GM12878 (cell line): Measurements from ENCODE around the gene HIRA. TPM values are rescaled to one million over a fixed set of nuclear protein-coding genes. Genes with fewer than 3 reads are reported as not detected.
A peak's percentile ranks its signal among the peaks of the same experiment; 100 is the strongest.

ENCODE experiments used
- ATF7 ChIP-seq: fragments of 450-650 bp; IDR thresholded peaks from 2 replicates; pipeline ENCODE4 v1.6.1; 2016; ENCODE audit warnings: low read depth, mild to moderate bottlenecking
- BACH1 ChIP-seq: fragments of 450-650 bp; IDR thresholded peaks from 2 replicates; pipeline ENCODE4 v1.6.1; 2017; ENCODE audit warnings: mild to moderate bottlenecking, borderline replicate concordance
- BMI1 ChIP-seq: fragments of 450-650 bp; IDR thresholded peaks from 2 replicates; pipeline ENCODE4 v1.6.1; 2016; ENCODE audit warnings: mild to moderate bottlenecking, moderate library complexity, borderline replicate concordance
- CBX3 ChIP-seq: fragments of 200-600 bp; sonication (generic); IDR thresholded peaks from 2 replicates; pipeline ENCODE4 v1.6.1; 2016; ENCODE audit warnings: low read depth, borderline replicate concordance
- CEBPB ChIP-seq, 2 experiments: fragments of 150-350 bp in 1 of 2; IDR thresholded peaks; 2 replicates each; pipeline ENCODE4 v1.6.1; 2012 to 2014; ENCODE audit warnings: low read depth in 2 of 2, low read length in 2 of 2, borderline replicate concordance in 1 of 2, inconsistent platforms in 1 of 2
- EGR1 ChIP-seq, 2 experiments: IDR thresholded peaks; 1 replicate in 1 of 2; 2 replicates in 1 of 2; pipeline ENCODE4 v1.6.1; 2011 to 2012; ENCODE audit warnings: low read depth in 2 of 2, low read length in 2 of 2, borderline replicate concordance in 1 of 2, mild to moderate bottlenecking in 1 of 2, moderate library complexity in 1 of 2
- EP300 ChIP-seq, 2 experiments: fragments of 150-350 bp in 1 of 2; IDR thresholded peaks; 2 replicates each; pipeline ENCODE4 v1.6.1; 2011 to 2012; ENCODE audit warnings: low read depth in 2 of 2, low read length in 2 of 2, borderline replicate concordance in 1 of 2, improper control_type of control experiment in 1 of 2, inconsistent platforms in 1 of 2; ENCODE audit not compliant: control insufficient read depth in 1 of 2
- GABPA ChIP-seq: IDR thresholded peaks from 2 replicates; pipeline ENCODE4 v1.6.1; 2014; ENCODE audit warnings: antibody characterized with exemption, low read depth, mild to moderate bottlenecking, inconsistent platforms
- JUNB ChIP-seq: IDR thresholded peaks from 2 replicates; pipeline ENCODE4 v1.6.1; 2016; ENCODE audit warnings: antibody characterized with exemption, mild to moderate bottlenecking
- MEF2A ChIP-seq: IDR thresholded peaks from 2 replicates; pipeline ENCODE4 v1.6.1; 2011; ENCODE audit warnings: low read depth, mild to moderate bottlenecking, low read length, moderate library complexity; ENCODE audit not compliant: insufficient read depth
- MEF2B ChIP-seq: fragments of 450-650 bp; IDR thresholded peaks from 2 replicates; pipeline ENCODE4 v1.6.1; 2018; ENCODE audit warnings: mild to moderate bottlenecking, moderate library complexity; ENCODE audit not compliant: partially characterized antibody, poor library complexity, severe bottlenecking
- MYC ChIP-seq: IDR thresholded peaks from 2 replicates; pipeline ENCODE4 v1.6.1; 2011; ENCODE audit warnings: mild to moderate bottlenecking, low read length, moderate library complexity, inconsistent platforms; ENCODE audit not compliant: insufficient read depth, insufficient replicate concordance, insufficient read length, severe bottlenecking
- PKNOX1 ChIP-seq: fragments of 450-650 bp; IDR thresholded peaks from 2 replicates; pipeline ENCODE4 v1.6.1; 2016; ENCODE audit warnings: mild to moderate bottlenecking
- POLR2A ChIP-seq: IDR thresholded peaks from 2 replicates; pipeline ENCODE4 v1.6.1; 2011; ENCODE audit warnings: low read depth, mild to moderate bottlenecking, low read length
- POLR2AphosphoS2 ChIP-seq: IDR thresholded peaks from 2 replicates; pipeline ENCODE4 v1.6.1; 2011; ENCODE audit warnings: low read depth, mild to moderate bottlenecking, low read length, improper control_type of control experiment, moderate library complexity
- POU2F2 ChIP-seq: IDR thresholded peaks from 3 replicates; pipeline ENCODE4 v1.6.1; 2011; ENCODE audit warnings: low read depth, mild to moderate bottlenecking, low read length, borderline replicate concordance
- RUNX3 ChIP-seq: IDR thresholded peaks from 2 replicates; pipeline ENCODE4 v1.6.1; 2012; ENCODE audit warnings: low read length, inconsistent platforms
- SMARCA5 ChIP-seq: fragments of 450-650 bp; IDR thresholded peaks from 2 replicates; pipeline ENCODE4 v1.6.1; 2017; ENCODE audit warnings: mild to moderate bottlenecking
- ZBTB4 ChIP-seq: fragments of 450-650 bp; formaldehyde crosslinking; IDR thresholded peaks from 2 replicates; pipeline ENCODE4 v1.4.0; 2022; ENCODE audit warnings: mild to moderate bottlenecking, moderate library complexity
- ZNF217 ChIP-seq: fragments of 450-650 bp; IDR thresholded peaks from 2 replicates; pipeline ENCODE4 v1.6.1; 2017; ENCODE audit warnings: antibody characterized with exemption, mild to moderate bottlenecking
- ZNF274 ChIP-seq: IDR thresholded peaks from one replicate; pipeline ENCODE4 v1.8.0; 2011; ENCODE audit not compliant: insufficient read length, insufficient read depth
- polyA plus RNA-seq, 11 experiments: library from polyadenylated mRNA; depleted of rRNA in 4 of 11; unstranded in 6 of 11; stranded (reverse) in 5 of 11; fragments of >200 nt; fragmentation: Nextera tagmentation in 4 of 11; fragmentation: Illumina TruSeq in 1 of 11; extraction: Ambion mirVana in 4 of 11; extraction: Trizol in 1 of 11; gene quantifications; 1 replicate in 1 of 11; 2 replicates in 10 of 11; pipeline versions ENCODE4 v1.2.1 to v1.2.3, GENCODE V29; 2011 to 2016; ENCODE audit warnings: inconsistent platforms in 2 of 11, missing spikeins in 2 of 11, low read depth in 1 of 11
- total RNA-seq, 4 experiments: library from RNA; depleted of rRNA in 3 of 4; stranded (reverse); fragments of >200 nt in 3 of 4; fragmentation: Illumina TruSeq in 1 of 4; extraction: Trizol in 1 of 4; gene quantifications; 2 replicates each; pipeline versions ENCODE4 v1.2.1 to v1.2.3, GENCODE V29; 2013 to 2021
- TF ChIP-seq, protein P1 (sequence below): fragments of 450-650 bp; IDR thresholded peaks from 2 replicates; pipeline ENCODE4 v1.6.1; 2017; ENCODE audit warnings: mild to moderate bottlenecking, moderate library complexity

Gene HIRA
- total and polyA plus RNA-seq, 10 of the 15 experiments (the other 5 are each of a cell fraction or from before 2014, with no cell fraction given) = 0.34 to 32.7 (median 14.5) TPM

- TF ChIP-seq ZBTB4 (CRISPR knock-in tag) = no peak
- TF ChIP-seq, protein P1, sequence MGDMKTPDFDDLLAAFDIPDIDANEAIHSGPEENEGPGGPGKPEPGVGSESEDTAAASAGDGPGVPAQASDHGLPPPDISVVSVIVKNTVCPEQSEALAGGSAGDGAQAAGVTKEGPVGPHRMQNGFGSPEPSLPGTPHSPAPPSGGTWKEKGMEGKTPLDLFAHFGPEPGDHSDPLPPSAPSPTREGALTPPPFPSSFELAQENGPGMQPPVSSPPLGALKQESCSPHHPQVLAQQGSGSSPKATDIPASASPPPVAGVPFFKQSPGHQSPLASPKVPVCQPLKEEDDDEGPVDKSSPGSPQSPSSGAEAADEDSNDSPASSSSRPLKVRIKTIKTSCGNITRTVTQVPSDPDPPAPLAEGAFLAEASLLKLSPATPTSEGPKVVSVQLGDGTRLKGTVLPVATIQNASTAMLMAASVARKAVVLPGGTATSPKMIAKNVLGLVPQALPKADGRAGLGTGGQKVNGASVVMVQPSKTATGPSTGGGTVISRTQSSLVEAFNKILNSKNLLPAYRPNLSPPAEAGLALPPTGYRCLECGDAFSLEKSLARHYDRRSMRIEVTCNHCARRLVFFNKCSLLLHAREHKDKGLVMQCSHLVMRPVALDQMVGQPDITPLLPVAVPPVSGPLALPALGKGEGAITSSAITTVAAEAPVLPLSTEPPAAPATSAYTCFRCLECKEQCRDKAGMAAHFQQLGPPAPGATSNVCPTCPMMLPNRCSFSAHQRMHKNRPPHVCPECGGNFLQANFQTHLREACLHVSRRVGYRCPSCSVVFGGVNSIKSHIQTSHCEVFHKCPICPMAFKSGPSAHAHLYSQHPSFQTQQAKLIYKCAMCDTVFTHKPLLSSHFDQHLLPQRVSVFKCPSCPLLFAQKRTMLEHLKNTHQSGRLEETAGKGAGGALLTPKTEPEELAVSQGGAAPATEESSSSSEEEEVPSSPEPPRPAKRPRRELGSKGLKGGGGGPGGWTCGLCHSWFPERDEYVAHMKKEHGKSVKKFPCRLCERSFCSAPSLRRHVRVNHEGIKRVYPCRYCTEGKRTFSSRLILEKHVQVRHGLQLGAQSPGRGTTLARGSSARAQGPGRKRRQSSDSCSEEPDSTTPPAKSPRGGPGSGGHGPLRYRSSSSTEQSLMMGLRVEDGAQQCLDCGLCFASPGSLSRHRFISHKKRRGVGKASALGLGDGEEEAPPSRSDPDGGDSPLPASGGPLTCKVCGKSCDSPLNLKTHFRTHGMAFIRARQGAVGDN = no peak
- 0 out of 2 replicates have a peak, but pooled peaks have one; percentile 70 for TF ChIP-seq GABPA
- peak; percentile 88 for TF ChIP-seq PKNOX1
- TF ChIP-seq EP300 (IDR thresholded peaks at IDR 0.05; ENCODE audit: borderline replicate concordance in 1 of 2, control insufficient read depth in 1 of 2, low read depth in 2 of 2, low read length in 2 of 2) = no peak
- no peak for TF ChIP-seq ZNF217
- no peak for TF ChIP-seq MEF2A
- TF ChIP-seq MYC = no peak
- no peak for TF ChIP-seq CBX3
- no peak for TF ChIP-seq ZNF274
- no peak for TF ChIP-seq MEF2B
- no peak for TF ChIP-seq CEBPB (IDR thresholded peaks at IDR 0.05; ENCODE audit: borderline replicate concordance in 1 of 2, low read depth in 2 of 2, low read length in 2 of 2)
- TF ChIP-seq BACH1 = no peak
- TF ChIP-seq EGR1 (IDR thresholded peaks at IDR 0.05; ENCODE audit: borderline replicate concordance in 1 of 2, low read depth in 2 of 2, low read length in 2 of 2) = peak in 1 of 2 experiments; percentile 15; a peak in 1 of 3 replicates
- no peak for TF ChIP-seq BMI1
- peak; percentile 80 for TF ChIP-seq POLR2A
- TF ChIP-seq RUNX3 = peak; percentile 65
- TF ChIP-seq ATF7 = no peak
- TF ChIP-seq JUNB = no peak
- no peak for TF ChIP-seq POLR2AphosphoS2
- TF ChIP-seq POU2F2 = no peak
- TF ChIP-seq SMARCA5 = no peak
Observed at GRCh38 chr22:19479355-19480172, 48.0 kb upstream of the HIRA start, which contains the start of gene CDC45 (continued).
